ENCODE measurements around the gene SAMD14. TPM values are rescaled to one million over a fixed set of nuclear protein-coding genes. Genes with fewer than 3 reads are reported as not detected.

Gene SAMD14
- polyA plus RNA-seq, 6 donors from 2014 or later, result 0.11 to 0.31 TPM; not detected in 4

Other genes starting within 250 kb of the SAMD14 start
- gene DLX4, start 161.0 kb downstream of the SAMD14 start, polyA plus RNA-seq (ENCODE audit: low read depth in 6 of 6), result under 1 TPM in 3 of 6 donors, not detected in 3; 0.18 to 0.22 (median 0.21) TPM
- gene DLX3, start 134.9 kb downstream of the SAMD14 start, polyA plus RNA-seq (ENCODE audit: low read depth in 6 of 6), result not detected
- gene ITGA3, start 74.0 kb downstream of the SAMD14 start, polyA plus RNA-seq (ENCODE audit: low read depth in 6 of 6), result 1 to 10 TPM in 1 of 6 donors, under 1 TPM in 4, not detected in 1; 0.29 to 1.4 (median 0.62) TPM
- 10 to 100 TPM; 33.4 to 49.6 (median 40.3) TPM for gene PDK2, start 34.8 kb downstream of the SAMD14 start, polyA plus RNA-seq (ENCODE audit: low read depth in 6 of 6)
- gene PPP1R9B, start 20.5 kb upstream of the SAMD14 start, polyA plus RNA-seq (ENCODE audit: low read depth in 6 of 6), result 1 to 10 TPM in 5 of 6 donors, under 1 TPM in 1; 0.55 to 3.5 (median 2.3) TPM
- 10 to 100 TPM in 1 of 6 donors, 1 to 10 TPM in 5; 2.0 to 16.6 (median 3.5) TPM for gene SGCA, start 35.8 kb upstream of the SAMD14 start, polyA plus RNA-seq (ENCODE audit: low read depth in 6 of 6)
- under 1 TPM in 2 of 6 donors, not detected in 4; 0.23 to 0.80 TPM for gene COL1A1, start 71.5 kb upstream of the SAMD14 start, polyA plus RNA-seq (ENCODE audit: low read depth in 6 of 6)
- gene TMEM92, start 144.3 kb upstream of the SAMD14 start, polyA plus RNA-seq (ENCODE audit: low read depth in 6 of 6), result not detected
- 10 to 100 TPM in 2 of 6 donors, 1 to 10 TPM in 4; 5.7 to 14.0 (median 9.5) TPM for gene XYLT2, start 216.0 kb upstream of the SAMD14 start, polyA plus RNA-seq (ENCODE audit: low read depth in 6 of 6)
- 10 to 100 TPM; 46.6 to 62.9 (median 50.4) TPM for gene MRPL27, start 243.0 kb upstream of the SAMD14 start, polyA plus RNA-seq (ENCODE audit: low read depth in 6 of 6)
- gene EME1, start 243.1 kb upstream of the SAMD14 start, polyA plus RNA-seq (ENCODE audit: low read depth in 6 of 6), result under 1 TPM in 4 of 6 donors, not detected in 2; 0.36 to 0.87 (median 0.59) TPM

All from naive B cell (primary cell).